Activated naive CD8-positive, alpha-beta T cell treated with anti-CD3 and anti-CD28 coated beads for 36 hours (primary cell): ENCODE measurements around the gene ZNF217. TPM values are rescaled to one million over a fixed set of nuclear protein-coding genes. Genes with fewer than 3 reads are reported as not detected.
"Not testable (repeated sequence)": the region's sequence is repeated elsewhere in the genome, so short reads cannot be mapped to it uniquely, and the experiment has no call there.

Source experiments
- DNase-seq: peaks from one replicate; pipeline ENCODE4 v3.0.0; 2021
- H3K27ac Mint-ChIP-seq: one replicate; pipeline ENCODE4 v1.8.0; 2022; ENCODE audit warnings: mild to moderate bottlenecking, moderate library complexity, mixed read lengths
- H3K27me3 Mint-ChIP-seq: one replicate; pipeline ENCODE4 v1.8.0; 2022; ENCODE audit warnings: mild to moderate bottlenecking, mixed read lengths
- H3K36me3 Mint-ChIP-seq: one replicate; pipeline ENCODE4 v1.8.0; 2021; ENCODE audit warnings: mild to moderate bottlenecking, mixed read lengths
- H3K4me1 Mint-ChIP-seq: one replicate; pipeline ENCODE4 v1.8.0; 2021; ENCODE audit warnings: mixed read lengths
- H3K4me3 Mint-ChIP-seq: one replicate; pipeline ENCODE4 v1.8.0; 2022; ENCODE audit warnings: mild to moderate bottlenecking, moderate library complexity, mixed read lengths
- H3K9me3 Mint-ChIP-seq: one replicate; pipeline ENCODE4 v1.8.0; 2022; ENCODE audit warnings: mixed read lengths
- total RNA-seq, 2 experiments: library from RNA; stranded (reverse); gene quantifications; one replicate each; pipeline ENCODE4 v1.2.3, GENCODE V29; 2021

ZNF217 gene
- total RNA-seq, 2 experiments from 2014 or later: 55.6 to 59.0 TPM

DNA sequence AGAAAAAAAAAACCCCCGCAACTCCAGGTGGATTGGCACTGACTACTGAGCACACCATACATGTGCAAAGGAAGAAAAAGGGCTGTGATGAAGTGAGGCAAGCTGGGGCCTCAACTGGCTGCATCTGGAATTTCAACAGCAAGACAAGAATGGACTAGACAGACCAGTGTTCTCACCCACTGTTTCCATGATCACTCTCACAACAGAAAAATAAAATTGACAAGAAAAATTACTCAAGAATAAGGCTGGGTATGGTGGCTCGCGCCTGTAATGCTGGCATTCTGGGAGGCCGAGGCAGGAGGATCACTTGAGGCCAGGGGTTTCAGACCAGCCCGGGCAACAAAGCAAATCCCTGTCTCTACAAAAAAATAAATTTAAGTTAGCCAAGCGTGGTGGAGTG, 18.8 kb downstream of the ZNF217 start:
- H3K9me3 Mint-ChIP-seq: no peaks in the 10 kb centered on the region
- DNase-seq: no peak
- H3K4me1 Mint-ChIP-seq: peaks cover 88% of the 10 kb centered on the region
- peak overlapping the region; percentile 4 for H3K4me3 Mint-ChIP-seq
- peaks cover 87% of the 10 kb centered on the region for H3K36me3 Mint-ChIP-seq
- H3K27me3 Mint-ChIP-seq: no peaks in the 10 kb centered on the region
- H3K27ac Mint-ChIP-seq: peak overlapping the region; percentile 77

DNA sequence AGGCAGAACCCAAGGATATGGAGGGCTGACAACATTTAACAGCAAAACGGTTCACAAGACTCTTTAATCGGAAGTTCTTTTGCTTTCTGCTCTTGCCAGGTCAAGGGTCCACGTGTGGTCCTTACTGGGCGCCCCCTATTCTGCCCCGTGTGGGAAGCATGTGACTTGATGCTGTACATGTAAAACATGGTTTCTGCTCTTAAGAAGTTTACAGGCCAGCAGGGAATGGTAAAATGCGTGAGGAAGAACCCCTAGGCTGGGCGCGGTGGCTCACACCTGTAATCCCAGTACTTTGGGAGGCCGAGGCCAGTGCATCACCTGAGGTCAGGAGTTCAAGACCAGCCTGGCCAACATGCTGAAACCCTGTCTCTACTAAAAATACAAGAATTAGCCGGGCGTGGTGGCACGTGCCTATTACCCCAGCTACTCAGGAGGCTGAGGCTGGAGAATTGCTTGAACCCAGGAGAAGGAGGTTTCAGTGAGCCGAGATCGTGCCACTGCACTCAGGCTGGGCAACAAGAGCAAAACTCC, 19.3 kb downstream of the ZNF217 start:
- Mint-ChIP-seq H3K27me3 (no peaks in the 10 kb centered on the region), H3K9me3 (no peaks in the 10 kb centered on the region), H3K4me1 (peaks cover 87% of the 10 kb centered on the region), H3K4me3 (no peak overlapping the region), H3K36me3 (peaks cover 87% of the 10 kb centered on the region), H3K27ac (peak overlapping the region; percentile 77)
- DNase-seq: no peak

DNA sequence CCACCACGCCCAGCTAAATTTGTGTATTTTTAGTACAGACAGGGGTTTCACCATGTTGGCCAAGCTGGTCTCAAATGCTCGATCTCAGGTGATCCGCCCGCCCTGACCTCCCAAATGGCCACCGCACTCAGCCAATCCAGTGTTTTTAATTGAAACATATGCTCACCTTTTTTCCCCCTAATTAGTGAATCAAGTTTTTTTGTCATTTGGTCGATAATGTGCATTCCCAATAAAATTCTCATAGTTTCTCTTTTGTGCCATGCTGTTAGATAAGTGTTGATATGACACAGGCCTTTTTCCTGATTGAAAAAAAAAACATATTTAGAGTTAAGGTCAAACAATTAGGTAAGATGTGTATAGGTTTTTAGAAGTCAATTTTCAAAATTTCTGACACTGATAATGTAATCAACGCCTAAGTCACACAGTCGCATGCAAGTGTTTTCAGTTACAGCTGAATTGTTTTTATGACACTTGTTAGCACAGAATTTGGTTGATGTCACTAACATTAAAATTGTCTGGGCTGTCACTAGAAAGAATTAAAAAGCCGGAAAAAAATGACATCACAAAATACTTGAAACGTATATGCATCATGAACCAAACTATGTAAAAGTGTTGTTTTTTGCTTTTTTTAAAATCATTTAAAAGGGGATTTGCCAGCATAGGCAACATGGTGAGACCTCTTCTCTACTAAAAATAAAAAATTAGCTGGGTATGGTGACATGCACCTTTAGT, 21.9 kb downstream of the ZNF217 start:
- Mint-ChIP-seq H3K36me3 (peaks cover 75% of the 10 kb centered on the region), H3K9me3 (no peaks in the 10 kb centered on the region), H3K27ac (peak overlapping the region; percentile 6), H3K4me1 (peaks cover 72% of the 10 kb centered on the region), H3K4me3 (no peak overlapping the region), H3K27me3 (no peaks in the 10 kb centered on the region)
- no peak for DNase-seq

DNA sequence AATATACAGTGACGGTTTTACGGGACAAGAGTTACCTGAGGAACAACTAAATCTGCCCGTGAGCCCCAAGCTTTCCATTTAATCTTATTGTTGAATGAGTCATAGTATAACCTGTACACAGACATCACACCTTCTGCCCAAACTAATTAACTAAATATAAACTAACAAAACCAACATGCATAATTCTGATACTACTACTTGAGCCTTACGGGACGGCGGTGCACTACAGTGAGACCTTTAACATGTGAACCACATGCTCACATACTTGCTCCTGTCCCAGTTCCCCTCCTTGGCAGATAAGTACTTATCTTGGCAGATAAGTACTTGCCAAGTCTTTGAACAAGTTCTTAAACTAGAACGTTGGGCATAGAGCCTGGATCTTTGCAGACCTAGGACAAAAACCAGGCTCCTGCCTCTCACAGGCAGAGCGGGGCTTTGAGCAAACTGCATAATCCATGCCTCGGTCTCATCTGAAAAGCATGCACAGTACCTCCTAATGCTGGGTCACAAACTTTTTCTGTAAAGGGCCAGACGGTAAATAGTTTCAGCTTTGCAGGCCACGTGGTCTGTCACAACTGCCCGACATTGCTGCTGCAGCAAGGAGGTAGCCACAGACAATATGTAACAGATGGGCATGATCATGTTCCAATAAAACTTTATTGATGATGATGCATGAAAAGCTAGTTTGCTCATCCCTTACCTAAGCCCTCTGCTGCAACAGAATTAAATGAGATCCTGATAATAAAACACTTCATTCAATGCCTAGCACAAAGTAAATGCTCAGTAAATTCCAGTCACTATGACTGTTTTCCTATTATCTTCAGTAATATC, 23.0 kb downstream of the ZNF217 start:
- Mint-ChIP-seq H3K4me1 (peaks cover 61% of the 10 kb centered on the region), H3K4me3 (no peak overlapping the region), H3K9me3 (no peaks in the 10 kb centered on the region), H3K36me3 (peaks cover 70% of the 10 kb centered on the region), H3K27ac (peak overlapping the region; percentile 72), H3K27me3 (no peaks in the 10 kb centered on the region)
- no peak for DNase-seq

DNA sequence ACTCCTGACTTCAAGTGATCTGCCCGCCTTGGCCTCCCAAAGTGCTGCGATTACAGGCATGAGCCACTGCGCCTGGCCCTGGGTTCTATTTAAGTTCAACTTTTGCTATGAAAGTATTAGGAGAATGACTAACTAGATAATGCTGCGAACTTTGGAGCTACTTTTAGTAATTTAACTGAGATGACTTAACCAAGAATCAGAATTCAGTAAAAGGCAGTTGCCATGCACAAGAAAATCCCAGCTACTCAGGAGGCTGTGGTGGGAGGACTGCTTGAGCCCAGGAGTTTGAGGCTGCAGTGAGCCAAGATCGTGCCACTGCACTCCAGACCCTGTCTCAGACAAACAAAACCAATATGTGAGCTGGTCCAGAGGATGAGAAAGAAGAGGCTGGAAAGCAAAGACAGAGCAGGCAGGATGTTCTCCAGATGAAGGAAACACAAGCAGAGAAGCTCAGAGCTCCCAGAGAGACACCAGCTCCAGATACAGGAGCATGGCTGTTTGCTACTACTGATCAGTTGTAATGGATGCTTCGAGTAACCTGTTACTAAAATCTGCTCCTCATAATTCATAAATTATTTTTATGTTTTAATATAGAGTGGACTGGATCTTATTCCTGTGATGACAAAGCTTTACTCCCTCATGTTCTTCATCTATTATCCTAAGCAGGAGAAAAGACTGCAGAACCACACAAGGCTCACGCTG, 23.9 kb downstream of the ZNF217 start:
- H3K4me3 Mint-ChIP-seq: no peak overlapping the region
- H3K36me3 Mint-ChIP-seq: peaks cover 69% of the 10 kb centered on the region
- peak overlapping the region; percentile 69 for H3K27ac Mint-ChIP-seq
- DNase-seq: no peak
- H3K9me3 Mint-ChIP-seq: no peaks in the 10 kb centered on the region
- no peaks in the 10 kb centered on the region for H3K27me3 Mint-ChIP-seq
- peaks cover 55% of the 10 kb centered on the region for H3K4me1 Mint-ChIP-seq

DNA sequence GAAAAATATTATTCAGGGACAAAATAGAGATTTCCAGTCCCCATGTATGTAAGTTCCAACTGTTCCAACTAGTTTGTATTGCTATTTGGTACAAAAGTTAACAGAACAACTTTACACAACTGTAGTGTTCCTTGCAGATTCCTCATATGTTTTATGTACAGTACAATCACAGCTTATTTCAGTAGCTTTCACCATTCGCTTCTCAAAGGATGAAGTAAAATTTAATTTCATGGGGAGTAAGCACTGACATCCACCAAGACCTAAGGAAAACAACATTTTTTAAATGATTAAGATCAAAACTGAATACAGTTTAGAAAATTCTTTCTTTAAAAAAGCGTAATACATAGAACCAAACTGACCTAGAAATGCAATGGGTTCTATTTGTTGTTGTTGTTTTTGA, 24.6 kb downstream of the ZNF217 start:
- no peaks in the 10 kb centered on the region for H3K27me3 Mint-ChIP-seq
- no peak overlapping the region for H3K4me3 Mint-ChIP-seq
- H3K9me3 Mint-ChIP-seq: no peaks in the 10 kb centered on the region
- H3K27ac Mint-ChIP-seq: no peak overlapping the region
- H3K4me1 Mint-ChIP-seq: peaks cover 48% of the 10 kb centered on the region
- H3K36me3 Mint-ChIP-seq: peaks cover 63% of the 10 kb centered on the region
- DNase-seq: no peak

DNA sequence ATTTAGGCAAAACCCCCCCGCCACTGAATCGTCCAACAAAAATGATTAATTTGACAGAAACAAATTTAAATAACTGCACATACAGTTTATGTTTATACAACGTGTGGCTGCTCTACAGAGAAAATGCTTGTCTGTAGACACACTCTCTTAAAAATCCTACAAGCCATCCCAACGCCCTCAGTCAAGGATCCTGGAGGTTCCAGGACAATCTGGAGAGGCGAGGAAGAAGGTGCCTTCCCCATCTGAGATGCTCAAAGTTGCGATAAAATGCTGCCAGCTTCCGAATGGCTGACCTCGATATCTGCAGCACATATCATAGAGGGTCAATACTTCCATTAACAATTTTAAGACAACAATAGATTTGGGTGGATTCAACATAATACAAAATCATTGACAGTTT, 25.3 kb downstream of the ZNF217 start:
- H3K27ac Mint-ChIP-seq: no peak overlapping the region
- H3K9me3 Mint-ChIP-seq: no peaks in the 10 kb centered on the region
- DNase-seq: no peak
- H3K4me3 Mint-ChIP-seq: no peak overlapping the region
- peaks cover 44% of the 10 kb centered on the region for H3K4me1 Mint-ChIP-seq
- no peaks in the 10 kb centered on the region for H3K27me3 Mint-ChIP-seq
- H3K36me3 Mint-ChIP-seq: peaks cover 57% of the 10 kb centered on the region

DNA sequence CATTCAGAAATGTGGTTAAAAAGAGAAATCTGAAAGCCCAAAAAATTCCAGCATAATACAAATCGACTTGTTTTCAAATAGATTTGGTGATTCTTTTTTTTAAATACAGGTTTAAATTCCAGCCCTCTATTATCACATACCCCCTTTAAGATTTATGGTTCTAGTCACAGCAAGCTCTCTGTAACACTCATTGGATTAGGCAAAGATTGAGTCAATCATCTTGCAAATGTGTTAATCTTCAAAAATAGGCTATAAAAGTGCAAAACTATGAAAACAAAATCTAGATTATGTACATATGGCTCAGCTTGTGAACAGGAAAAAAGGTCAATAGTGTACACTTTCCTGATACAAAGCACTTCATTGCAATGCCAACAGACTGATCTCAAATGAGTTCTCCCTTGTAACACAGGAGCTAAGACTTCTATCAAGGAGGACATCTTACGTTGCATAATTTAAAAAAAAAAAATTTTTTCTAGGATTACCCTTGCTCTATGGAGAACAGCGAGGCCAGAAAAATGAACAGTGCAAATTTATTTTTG, 26.2 kb downstream of the ZNF217 start:
- DNase-seq: no peak
- Mint-ChIP-seq H3K27ac (no peak overlapping the region), H3K4me1 (peaks cover 38% of the 10 kb centered on the region), H3K27me3 (no peaks in the 10 kb centered on the region), H3K36me3 (peaks cover 50% of the 10 kb centered on the region), H3K9me3 (no peaks in the 10 kb centered on the region), H3K4me3 (no peak overlapping the region)

DNA sequence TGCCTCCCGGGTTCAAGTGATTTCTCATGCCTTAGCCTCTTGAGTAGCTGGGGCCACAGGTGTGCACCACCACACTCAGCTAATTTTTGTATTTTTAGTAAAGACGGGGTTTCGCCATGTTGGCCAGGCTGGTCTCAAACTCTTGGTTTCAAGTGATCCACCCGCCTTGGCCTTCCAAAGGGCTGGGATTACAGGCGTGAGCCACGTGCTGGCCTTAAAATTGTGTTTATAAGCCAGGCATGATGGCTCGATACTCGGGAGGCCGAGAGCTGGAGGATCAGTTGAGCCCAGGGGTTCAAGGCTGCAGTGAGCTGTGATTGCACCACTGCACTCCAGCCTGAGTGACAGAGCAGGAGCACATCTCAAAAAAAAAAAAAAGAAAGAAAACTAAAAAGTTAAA, 27.0 kb downstream of the ZNF217 start:
- not testable (repeated sequence) for DNase-seq, H3K4me3 Mint-ChIP-seq, H3K27ac Mint-ChIP-seq, H3K27me3 Mint-ChIP-seq, H3K9me3 Mint-ChIP-seq
- peaks cover 30% of the 10 kb centered on the region for H3K4me1 Mint-ChIP-seq
- H3K36me3 Mint-ChIP-seq: peaks cover 42% of the 10 kb centered on the region

DNA sequence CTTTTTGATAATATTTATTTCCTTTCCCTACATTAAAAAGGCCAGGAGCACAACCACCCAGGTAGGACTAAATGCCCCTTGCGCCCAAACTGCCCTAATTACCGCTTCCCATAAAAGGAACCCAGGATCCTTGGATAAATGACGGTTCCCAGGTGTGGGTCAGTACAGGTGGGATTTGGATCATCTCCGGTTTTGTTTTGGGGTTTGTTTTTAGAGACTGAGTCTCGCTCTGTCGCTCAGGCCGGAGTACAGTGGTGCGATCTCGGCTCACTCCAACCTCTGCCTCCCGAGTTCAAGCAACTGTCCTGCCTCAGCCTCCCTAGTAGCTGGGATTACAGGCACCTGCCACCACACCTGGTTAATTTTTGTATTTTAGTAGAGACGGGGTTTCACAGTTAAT, 28.4 kb downstream of the ZNF217 start:
- peak overlapping the region; percentile 66 for H3K27ac Mint-ChIP-seq
- no peaks in the 10 kb centered on the region for H3K27me3 Mint-ChIP-seq
- H3K36me3 Mint-ChIP-seq: peaks cover 34% of the 10 kb centered on the region
- H3K9me3 Mint-ChIP-seq: no peaks in the 10 kb centered on the region
- DNase-seq: no peak
- H3K4me1 Mint-ChIP-seq: peaks cover 18% of the 10 kb centered on the region
- no peak overlapping the region for H3K4me3 Mint-ChIP-seq

DNA sequence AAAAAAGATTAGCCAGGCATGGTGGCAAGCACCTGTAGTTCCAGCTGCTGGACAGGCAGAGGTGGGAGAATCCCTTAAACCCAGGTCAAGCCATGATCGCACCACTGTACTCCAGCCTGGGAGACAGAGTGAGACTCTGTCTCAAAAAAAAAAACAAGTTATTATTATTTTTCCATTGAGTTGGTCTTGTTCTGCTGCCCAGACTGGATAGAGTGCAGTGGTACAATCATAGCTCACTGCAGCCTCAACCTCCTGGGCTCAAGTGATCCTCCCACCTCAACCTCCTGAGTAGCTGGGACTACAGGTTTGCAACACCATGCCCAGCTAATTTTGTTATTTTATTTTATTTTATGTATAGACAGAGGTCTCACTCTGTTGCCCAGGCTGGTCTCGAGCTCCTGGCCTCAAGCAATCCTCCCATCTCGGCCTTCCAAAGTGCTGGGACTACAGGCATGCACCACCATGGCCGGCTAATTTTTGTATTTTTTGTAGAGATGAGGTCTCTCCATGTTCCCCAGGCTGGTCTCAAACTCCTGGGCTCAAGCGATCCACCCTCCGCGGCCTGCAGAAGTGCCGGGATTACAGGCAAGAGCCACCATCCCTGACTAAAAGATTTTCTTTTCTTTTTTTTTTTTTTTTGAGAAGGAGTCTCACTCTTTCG, 31.4 kb downstream of the ZNF217 start:
- not testable (repeated sequence) for DNase-seq, H3K4me1 Mint-ChIP-seq, H3K4me3 Mint-ChIP-seq, H3K27ac Mint-ChIP-seq, H3K9me3 Mint-ChIP-seq, H3K27me3 Mint-ChIP-seq
- peaks cover 24% of the 10 kb centered on the region for H3K36me3 Mint-ChIP-seq

DNA sequence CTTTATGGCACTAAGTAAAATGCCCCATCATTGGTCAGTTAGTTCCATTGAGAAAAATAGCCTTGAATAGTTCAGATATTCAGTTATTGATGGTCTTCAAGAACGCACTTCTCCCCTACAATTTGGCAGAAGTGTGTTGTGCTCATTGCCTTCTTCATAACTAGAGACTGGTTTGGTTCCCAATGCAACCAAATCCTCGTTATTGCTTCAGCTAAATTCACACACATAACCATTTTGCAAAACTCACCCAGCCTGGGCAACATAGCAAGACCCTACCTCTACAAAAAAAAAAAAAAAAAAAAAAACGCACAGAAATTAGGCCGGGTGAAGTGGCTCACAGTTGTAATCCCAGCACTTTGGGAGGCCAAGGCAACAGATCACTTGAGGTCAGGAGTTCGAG, 32.1 kb downstream of the ZNF217 start:
- H3K9me3 Mint-ChIP-seq: no peaks in the 10 kb centered on the region
- no peak for DNase-seq
- H3K36me3 Mint-ChIP-seq: peaks cover 24% of the 10 kb centered on the region
- H3K4me3 Mint-ChIP-seq: no peak overlapping the region
- H3K27ac Mint-ChIP-seq: no peak overlapping the region
- H3K4me1 Mint-ChIP-seq: peaks cover 3% of the 10 kb centered on the region
- H3K27me3 Mint-ChIP-seq: no peaks in the 10 kb centered on the region

DNA sequence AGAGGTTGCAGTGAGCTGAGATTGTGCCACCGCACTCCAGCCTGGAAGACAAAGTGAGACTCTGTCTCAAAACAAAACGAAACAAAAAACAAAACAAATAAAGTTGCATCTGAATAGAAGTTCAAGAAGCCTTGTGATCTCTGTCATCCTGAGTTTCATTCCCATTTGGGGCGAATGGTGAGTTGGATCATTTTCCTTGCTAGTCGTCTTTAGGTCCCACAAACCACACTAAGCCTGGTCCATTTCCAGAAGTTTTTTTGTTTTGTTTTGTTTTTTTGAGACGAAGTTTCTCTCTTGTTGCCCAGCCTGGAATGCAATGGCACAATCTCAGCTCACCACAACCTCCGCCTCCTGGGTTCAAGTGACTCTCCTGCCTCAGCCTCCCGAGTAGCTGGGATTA, 33.8 kb downstream of the ZNF217 start:
- peaks cover 2% of the 10 kb centered on the region for H3K4me1 Mint-ChIP-seq
- H3K4me3 Mint-ChIP-seq: no peak overlapping the region
- DNase-seq: no peak
- H3K9me3 Mint-ChIP-seq: no peaks in the 10 kb centered on the region
- H3K27me3 Mint-ChIP-seq: no peaks in the 10 kb centered on the region
- H3K36me3 Mint-ChIP-seq: peaks cover 12% of the 10 kb centered on the region
- no peak overlapping the region for H3K27ac Mint-ChIP-seq

DNA sequence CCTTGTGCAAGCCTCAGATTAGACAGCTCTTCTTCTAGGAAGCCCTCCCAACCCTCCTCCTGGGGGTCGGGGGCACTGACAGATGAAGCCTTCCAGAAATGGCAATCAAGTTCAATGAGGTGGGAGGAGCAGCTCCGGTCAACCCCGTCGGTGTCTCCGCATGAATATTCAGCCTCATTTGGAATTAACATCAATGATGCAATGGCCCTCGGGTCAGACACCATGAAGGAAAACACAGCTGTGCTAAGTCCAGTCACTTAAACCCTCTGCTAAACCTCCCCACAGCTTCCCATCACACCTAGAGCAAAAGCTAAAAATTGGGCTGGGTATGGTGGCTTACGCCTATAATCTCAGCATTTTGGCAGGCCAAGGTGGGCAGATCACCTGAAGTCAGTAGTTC, 36.5 kb downstream of the ZNF217 start:
- peaks cover 10% of the 10 kb centered on the region for H3K36me3 Mint-ChIP-seq
- H3K9me3 Mint-ChIP-seq: no peaks in the 10 kb centered on the region
- no peak for DNase-seq
- no peaks in the 10 kb centered on the region for H3K27me3 Mint-ChIP-seq
- no peak overlapping the region for H3K4me3 Mint-ChIP-seq
- no peaks in the 10 kb centered on the region for H3K4me1 Mint-ChIP-seq
- H3K27ac Mint-ChIP-seq: no peak overlapping the region
